ENCODE data around the gene PRKAR2A.

PRKAR2A gene

DNA sequence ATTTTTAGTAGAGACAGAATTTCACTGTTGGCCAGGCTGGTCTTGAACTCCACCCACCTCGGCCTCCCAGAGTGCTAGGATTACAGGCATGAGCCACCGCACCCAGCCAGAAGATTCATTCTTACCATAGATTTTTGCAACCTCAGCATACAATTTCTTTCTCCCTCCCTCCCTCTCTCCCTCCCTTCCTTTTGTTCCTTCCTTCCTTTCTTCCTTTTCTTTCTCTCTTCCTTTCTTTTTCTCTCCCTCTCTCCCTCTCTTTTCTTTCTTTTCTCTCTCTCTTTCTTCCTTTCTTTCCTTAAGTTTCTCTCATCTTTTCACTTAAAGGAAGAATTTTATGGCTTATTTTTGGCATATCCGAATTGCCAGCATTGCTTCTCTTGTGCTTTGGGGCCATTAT, 58.0 kb downstream of the PRKAR2A start:
- H3K4me3 ChIP-seq (replicated peaks; ENCODE audit: insufficient read depth, low read length): no peak overlapping the region
- TF ChIP-seq POLR2AphosphoS5 (IDR thresholded peaks at IDR 0.05; ENCODE audit: low read depth): no peak
- no peak for TF ChIP-seq SPI1 (IDR thresholded peaks at IDR 0.05; ENCODE audit: borderline replicate concordance, low read depth)
- no peak for TF ChIP-seq GABPA (IDR thresholded peaks at IDR 0.05; ENCODE audit: low read depth)
- TF ChIP-seq, protein P1, sequence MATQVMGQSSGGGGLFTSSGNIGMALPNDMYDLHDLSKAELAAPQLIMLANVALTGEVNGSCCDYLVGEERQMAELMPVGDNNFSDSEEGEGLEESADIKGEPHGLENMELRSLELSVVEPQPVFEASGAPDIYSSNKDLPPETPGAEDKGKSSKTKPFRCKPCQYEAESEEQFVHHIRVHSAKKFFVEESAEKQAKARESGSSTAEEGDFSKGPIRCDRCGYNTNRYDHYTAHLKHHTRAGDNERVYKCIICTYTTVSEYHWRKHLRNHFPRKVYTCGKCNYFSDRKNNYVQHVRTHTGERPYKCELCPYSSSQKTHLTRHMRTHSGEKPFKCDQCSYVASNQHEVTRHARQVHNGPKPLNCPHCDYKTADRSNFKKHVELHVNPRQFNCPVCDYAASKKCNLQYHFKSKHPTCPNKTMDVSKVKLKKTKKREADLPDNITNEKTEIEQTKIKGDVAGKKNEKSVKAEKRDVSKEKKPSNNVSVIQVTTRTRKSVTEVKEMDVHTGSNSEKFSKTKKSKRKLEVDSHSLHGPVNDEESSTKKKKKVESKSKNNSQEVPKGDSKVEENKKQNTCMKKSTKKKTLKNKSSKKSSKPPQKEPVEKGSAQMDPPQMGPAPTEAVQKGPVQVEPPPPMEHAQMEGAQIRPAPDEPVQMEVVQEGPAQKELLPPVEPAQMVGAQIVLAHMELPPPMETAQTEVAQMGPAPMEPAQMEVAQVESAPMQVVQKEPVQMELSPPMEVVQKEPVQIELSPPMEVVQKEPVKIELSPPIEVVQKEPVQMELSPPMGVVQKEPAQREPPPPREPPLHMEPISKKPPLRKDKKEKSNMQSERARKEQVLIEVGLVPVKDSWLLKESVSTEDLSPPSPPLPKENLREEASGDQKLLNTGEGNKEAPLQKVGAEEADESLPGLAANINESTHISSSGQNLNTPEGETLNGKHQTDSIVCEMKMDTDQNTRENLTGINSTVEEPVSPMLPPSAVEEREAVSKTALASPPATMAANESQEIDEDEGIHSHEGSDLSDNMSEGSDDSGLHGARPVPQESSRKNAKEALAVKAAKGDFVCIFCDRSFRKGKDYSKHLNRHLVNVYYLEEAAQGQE (IDR thresholded peaks at IDR 0.05; ENCODE audit: insufficient replicate concordance, low read depth): no peak
- TF ChIP-seq, protein P2, sequence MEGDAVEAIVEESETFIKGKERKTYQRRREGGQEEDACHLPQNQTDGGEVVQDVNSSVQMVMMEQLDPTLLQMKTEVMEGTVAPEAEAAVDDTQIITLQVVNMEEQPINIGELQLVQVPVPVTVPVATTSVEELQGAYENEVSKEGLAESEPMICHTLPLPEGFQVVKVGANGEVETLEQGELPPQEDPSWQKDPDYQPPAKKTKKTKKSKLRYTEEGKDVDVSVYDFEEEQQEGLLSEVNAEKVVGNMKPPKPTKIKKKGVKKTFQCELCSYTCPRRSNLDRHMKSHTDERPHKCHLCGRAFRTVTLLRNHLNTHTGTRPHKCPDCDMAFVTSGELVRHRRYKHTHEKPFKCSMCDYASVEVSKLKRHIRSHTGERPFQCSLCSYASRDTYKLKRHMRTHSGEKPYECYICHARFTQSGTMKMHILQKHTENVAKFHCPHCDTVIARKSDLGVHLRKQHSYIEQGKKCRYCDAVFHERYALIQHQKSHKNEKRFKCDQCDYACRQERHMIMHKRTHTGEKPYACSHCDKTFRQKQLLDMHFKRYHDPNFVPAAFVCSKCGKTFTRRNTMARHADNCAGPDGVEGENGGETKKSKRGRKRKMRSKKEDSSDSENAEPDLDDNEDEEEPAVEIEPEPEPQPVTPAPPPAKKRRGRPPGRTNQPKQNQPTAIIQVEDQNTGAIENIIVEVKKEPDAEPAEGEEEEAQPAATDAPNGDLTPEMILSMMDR (IDR thresholded peaks at IDR 0.05; ENCODE audit: insufficient read depth, low read length): no peak
- no peak for DNase-seq (ENCODE audit: low read depth in 1 of 2, low spot score in 1 of 2)
- H3K27me3 ChIP-seq (ENCODE audit: insufficient read depth, poor library complexity, severe bottlenecking): no peaks in the 10 kb centered on the region
- H3K27ac ChIP-seq (replicated peaks): no peak overlapping the region

DNA sequence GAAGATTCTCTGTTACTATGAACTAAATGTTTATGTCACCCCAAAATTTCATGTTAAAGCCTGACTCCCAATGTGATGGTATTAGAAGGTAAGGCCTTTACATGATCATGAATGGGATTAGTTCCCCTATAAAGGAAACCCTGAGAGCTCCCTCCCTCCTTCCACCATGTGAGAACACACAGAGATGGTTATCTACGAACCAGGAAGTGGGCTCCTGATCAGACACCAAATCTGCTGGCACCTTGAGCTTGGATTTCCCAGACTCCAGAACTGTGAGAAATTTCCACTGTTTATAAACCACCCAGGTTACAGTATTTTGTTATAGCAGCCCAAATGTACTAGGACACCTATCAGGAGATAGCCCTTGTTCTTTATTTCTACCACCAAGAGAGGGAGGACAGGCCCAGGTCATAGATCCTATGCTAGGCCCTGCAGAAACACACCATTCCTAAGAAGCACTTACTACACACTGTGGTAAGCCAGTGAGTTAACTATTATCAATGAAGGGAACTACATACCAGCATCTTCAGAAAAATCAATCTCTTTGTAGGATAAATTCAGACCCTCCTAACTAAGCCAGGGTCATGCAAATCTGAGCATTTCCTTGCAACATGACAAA, 59.0 kb downstream of the PRKAR2A start:
- H3K27me3 ChIP-seq (ENCODE audit: insufficient read depth, poor library complexity, severe bottlenecking): no peaks in the 10 kb centered on the region
- TF ChIP-seq, protein P2 (IDR thresholded peaks at IDR 0.05; ENCODE audit: insufficient read depth, low read length): no peak
- TF ChIP-seq GABPA (IDR thresholded peaks at IDR 0.05; ENCODE audit: low read depth) (no peak), SPI1 (IDR thresholded peaks at IDR 0.05; ENCODE audit: borderline replicate concordance, low read depth) (no peak), POLR2AphosphoS5 (IDR thresholded peaks at IDR 0.05; ENCODE audit: low read depth) (no peak)
- TF ChIP-seq, protein P1 (IDR thresholded peaks at IDR 0.05; ENCODE audit: insufficient replicate concordance, low read depth): no peak
- DNase-seq (ENCODE audit: low read depth in 1 of 2, low spot score in 1 of 2): no peak
- no peak overlapping the region for H3K27ac ChIP-seq (replicated peaks)
- no peak overlapping the region for H3K4me3 ChIP-seq (replicated peaks; ENCODE audit: insufficient read depth, low read length)

DNA sequence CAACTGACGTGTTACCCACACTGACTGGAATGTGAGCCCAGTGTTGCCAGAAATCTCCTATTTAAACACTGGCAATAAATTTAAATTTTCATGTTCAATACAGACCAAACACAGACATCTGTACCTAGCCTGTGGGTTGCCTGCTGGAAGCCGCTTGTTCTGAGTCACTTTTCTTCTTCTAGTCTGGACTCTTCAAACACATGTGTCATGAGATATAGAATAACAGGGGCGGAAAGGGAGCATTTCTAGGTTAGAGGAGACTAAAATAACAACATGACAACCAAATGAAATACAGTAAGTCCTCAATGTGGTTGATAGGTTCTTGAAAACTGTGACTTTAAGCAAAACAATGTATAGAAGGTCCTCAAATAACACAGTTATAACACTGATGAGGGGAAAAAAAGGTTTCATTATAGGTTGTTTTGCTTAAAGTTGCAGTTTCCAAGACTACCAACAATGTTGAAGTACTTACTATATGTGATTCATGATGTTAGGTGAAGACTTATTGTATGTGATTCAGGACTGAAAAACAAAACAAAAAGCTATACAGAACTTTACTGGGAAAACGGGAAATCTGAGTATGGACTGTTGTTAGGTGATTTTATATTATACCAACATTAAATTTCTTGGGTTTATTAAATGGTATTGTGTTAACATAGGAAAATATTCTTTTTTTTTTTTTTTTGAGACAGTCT, 63.1 kb downstream of the PRKAR2A start:
- TF ChIP-seq, protein P2 (IDR thresholded peaks at IDR 0.05; ENCODE audit: insufficient read depth, low read length): no peak
- TF ChIP-seq SPI1 (IDR thresholded peaks at IDR 0.05; ENCODE audit: borderline replicate concordance, low read depth) (no peak), POLR2AphosphoS5 (IDR thresholded peaks at IDR 0.05; ENCODE audit: low read depth) (no peak), GABPA (IDR thresholded peaks at IDR 0.05; ENCODE audit: low read depth) (no peak)
- TF ChIP-seq, protein P1 (IDR thresholded peaks at IDR 0.05; ENCODE audit: insufficient replicate concordance, low read depth): no peak
- no peak overlapping the region for H3K27ac ChIP-seq (replicated peaks)
- H3K27me3 ChIP-seq (ENCODE audit: insufficient read depth, poor library complexity, severe bottlenecking): no peaks in the 10 kb centered on the region
- DNase-seq (ENCODE audit: low read depth in 1 of 2, low spot score in 1 of 2): no peak
- no peak overlapping the region for H3K4me3 ChIP-seq (replicated peaks; ENCODE audit: insufficient read depth, low read length)
